IPS-18c (cell line): ENCODE measurements around the gene ENPP6.

Source experiments
- H3K4me3 ChIP-seq: 2 replicates; pipeline ENCODE4 v1.7.0; 2013; ENCODE audit warnings: low read depth, mild to moderate bottlenecking, low read length, moderate library complexity; ENCODE audit not compliant: insufficient read depth
- H3K9me3 ChIP-seq: one replicate; pipeline ENCODE4 v1.6.1; 2013; ENCODE audit warnings: mild to moderate bottlenecking, low read length, moderate library complexity; ENCODE audit not compliant: control insufficient read depth, insufficient read depth

Gene ENPP6

DNA sequence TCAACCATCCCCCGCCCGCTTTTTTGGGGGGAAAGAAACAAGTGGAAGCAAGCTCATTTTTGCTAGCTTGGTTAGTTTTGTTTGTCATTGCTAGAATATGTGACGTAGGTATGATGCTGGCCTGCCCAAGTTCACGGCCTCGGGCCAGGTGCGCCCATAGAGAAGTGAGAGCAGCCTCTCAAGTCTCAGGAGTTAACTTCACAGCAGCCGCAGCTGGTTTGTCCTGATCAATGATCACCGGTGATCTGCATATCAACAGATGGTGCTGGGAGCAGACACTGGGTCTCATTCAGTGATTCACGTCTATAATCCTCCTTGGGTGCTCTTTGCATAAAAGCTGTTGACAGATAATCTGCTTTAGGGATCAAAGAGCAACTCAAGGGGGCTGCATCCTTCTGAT lies 50.1 kb downstream of the ENPP6 start:
- Histone ChIP-seq H3K9me3 (no peaks in the 10 kb centered on the region), H3K4me3 (no peak overlapping the region)

DNA sequence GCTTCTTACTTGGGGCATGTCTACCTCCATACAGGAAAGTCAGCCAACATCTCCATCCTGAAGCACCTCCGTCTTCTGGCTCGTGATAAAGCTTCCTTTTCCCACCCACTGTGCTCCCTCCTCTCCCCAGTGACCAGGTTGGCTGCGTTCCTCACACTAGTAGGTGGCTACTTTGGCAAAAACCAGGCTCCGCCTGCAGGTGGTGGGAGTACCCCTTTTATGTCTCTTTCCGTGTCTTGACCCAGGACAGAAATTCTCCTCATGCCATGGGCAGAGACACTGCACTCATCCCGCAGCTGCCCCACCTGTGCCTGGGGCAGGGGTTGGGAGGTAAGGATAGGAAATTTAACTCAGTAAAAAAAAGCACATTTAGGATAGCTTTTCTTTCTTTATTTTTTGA lies 50.9 kb downstream of the ENPP6 start:
- H3K9me3 ChIP-seq: no peaks in the 10 kb centered on the region
- no peak overlapping the region for H3K4me3 ChIP-seq

DNA sequence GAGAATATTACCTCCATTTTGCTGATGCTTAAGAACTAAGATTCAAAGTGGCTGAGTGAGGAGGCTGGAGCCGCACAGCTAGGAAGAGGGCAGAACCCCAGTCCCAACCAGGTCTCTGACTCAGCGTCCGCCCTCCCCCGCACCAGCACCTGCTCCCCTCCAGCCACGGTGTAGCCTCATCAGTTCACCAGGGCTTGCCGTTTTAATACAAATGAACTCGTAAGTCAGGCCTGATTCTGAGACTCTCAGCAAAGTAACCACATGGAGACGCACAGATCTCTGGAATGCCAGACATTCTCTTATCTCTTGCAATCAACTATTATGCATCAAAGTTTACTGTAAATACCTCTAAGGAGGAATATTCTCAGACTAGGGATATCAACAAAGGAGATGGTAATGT lies 52.4 kb downstream of the ENPP6 start:
- Histone ChIP-seq H3K4me3 (no peak overlapping the region), H3K9me3 (no peaks in the 10 kb centered on the region)

DNA sequence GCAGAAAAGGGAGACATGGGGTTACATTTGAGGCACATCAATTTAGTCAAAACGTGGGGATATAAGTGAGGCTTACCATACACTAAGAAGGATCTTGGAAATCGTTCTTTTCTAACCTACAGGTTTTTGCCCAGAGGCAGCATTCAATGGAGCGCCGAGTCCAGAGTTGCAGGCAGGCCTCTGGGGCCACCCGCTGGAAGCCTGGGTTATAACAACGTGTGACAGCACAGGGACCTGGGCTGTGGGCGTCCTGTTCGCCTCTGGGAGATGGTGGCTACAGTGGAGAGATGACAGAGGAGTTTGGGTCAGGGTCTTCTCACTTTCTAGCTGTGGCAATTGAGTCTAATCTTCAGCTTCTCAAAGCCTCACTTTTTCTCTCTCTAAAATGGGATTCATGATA lies 53.9 kb downstream of the ENPP6 start:
- no peak overlapping the region for H3K4me3 ChIP-seq
- no peaks in the 10 kb centered on the region for H3K9me3 ChIP-seq

DNA sequence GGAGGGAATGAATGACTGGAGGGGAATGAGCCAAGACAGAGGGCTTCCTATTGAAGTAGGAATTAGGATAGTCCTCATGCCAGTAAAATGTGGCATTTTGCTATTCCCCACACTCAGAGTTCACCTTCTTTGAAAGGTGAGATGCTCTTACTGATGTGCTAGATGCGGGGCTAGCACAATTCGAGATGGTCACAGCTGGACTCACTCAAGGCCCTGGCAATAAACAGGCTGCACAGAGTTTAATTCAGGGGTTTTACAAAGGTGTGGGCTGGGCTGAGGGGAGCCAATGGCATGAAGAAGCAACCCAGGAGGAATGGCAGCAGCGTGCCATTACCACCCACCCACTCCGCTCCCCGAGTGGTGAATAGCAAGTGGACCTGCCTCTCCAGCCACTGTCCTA lies 55.1 kb downstream of the ENPP6 start:
- H3K9me3 ChIP-seq: no peaks in the 10 kb centered on the region
- H3K4me3 ChIP-seq: no peak overlapping the region

DNA sequence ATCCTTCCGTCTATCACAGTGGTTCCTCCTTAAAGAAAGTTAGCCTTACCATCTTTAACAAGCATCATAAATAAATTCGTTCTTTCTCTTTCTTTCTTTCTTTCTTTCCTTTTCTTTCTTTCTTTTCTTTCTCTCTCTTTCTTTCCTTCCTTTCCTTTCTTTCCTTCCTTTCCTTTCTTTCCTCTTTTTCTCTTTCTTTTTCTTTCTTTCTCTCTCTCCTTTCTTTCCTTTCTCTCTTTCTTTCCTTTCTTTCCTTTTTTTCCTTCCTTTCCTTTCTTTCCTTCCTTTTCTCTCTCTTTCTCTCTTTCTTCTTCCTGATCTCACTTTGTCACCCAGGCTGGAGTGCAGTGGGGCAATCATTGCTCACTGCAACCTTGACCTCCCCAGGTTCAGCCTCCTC lies 60.4 kb downstream of the ENPP6 start:
- no peaks in the 10 kb centered on the region for H3K9me3 ChIP-seq
- no peak overlapping the region for H3K4me3 ChIP-seq

DNA sequence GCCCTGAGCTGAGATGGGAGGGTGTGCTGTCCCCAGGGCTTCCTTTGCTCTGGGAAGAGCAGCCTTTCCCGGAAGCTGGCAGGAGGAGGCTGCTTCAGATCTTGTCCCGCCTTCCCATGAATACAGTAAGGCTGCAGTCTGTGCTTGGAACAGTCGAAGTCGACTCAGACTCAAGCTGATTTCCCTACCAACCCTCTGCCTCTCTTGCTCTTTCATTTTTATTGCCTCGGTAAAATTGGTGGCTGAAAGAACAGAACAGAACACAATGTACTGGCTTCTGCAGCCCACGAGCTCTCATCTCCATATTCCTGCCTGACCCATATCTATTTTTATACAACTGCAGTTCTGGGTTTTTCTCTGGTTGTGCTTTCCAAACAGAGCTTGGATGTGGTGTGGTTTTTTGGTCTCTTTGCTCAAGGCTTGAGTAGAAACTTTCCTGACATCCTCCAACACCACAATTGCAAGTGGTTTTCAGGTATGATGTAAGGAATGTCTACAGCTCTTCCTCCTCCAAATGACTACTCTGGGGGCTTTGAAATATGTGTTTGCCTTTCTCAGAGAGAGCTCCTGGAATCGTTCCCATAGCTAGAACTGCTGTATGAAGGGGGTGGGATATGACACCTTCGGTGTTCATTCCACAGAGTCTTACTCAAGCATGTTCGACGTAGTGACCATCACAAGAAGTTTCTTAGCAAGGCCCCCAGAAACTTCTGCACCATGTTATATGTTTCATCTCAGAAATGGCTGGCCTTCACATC lies 61.3 kb downstream of the ENPP6 start:
- H3K9me3 ChIP-seq: no peaks in the 10 kb centered on the region
- H3K4me3 ChIP-seq: no peak overlapping the region

DNA sequence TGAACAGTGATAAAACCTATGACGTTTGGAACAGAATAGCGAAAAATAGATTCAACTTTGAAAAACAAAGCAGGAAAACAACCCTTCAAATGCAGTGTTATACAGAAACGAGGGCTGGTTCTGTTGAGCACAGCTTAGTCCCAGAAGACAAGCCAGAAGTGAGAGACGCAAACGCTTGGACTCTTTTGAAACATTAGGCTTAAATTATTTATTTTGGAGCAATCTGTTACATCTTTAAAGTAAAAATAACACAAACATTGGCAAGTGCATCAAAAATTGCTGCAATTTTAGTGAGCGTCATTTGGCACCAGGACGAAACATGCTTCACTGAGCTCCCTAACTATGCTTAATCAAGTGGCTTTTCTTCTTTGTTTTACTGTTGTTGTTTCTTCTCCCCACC lies 63.5 kb downstream of the ENPP6 start:
- H3K4me3 ChIP-seq: no peak overlapping the region
- H3K9me3 ChIP-seq: no peaks in the 10 kb centered on the region

DNA sequence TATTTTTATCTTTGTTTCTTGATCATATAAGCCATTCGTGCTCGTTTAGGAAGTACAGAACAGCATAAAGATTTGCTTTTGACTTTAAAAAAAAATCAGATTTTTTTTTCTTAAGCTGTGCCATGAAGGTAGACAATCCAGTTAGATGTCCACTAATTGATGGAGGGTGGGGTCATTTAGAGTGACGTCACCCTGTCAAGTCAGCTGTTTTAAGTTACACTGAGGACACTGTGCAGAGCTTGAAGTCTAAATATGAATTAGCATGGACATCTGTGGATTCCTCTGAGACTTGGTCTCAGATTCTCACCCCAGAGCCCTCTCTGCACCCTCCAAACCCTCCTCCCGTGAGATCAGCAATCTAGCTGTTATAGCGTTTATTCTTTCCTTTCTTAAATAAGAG lies 63.9 kb downstream of the ENPP6 start:
- Histone ChIP-seq H3K9me3 (no peaks in the 10 kb centered on the region), H3K4me3 (no peak overlapping the region)

DNA sequence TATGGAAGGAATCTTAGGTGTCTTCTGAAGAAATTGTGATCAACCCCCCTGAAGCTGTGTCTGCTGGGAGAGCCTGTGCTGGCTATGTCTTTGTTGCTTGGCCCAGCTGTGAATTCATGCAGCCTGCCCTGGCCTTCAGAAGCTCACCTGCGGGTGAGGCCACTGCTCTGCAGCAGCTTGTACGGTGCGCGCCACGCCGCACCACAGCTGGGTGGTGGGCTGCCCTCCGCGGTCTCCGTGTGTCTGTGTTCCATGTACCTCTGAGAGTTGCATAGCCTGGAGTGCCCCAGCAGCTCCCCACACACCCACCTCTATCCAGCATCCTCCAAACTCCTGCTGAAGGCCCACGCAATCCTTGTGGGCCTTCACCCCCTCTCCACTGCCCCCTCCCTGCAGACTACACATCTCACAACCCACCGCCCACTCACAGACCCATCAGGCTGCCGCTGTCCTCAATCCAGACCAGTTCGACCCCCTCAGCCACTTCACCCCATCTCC lies 65.6 kb downstream of the ENPP6 start:
- Histone ChIP-seq H3K4me3 (no peak overlapping the region), H3K9me3 (no peaks in the 10 kb centered on the region)

DNA sequence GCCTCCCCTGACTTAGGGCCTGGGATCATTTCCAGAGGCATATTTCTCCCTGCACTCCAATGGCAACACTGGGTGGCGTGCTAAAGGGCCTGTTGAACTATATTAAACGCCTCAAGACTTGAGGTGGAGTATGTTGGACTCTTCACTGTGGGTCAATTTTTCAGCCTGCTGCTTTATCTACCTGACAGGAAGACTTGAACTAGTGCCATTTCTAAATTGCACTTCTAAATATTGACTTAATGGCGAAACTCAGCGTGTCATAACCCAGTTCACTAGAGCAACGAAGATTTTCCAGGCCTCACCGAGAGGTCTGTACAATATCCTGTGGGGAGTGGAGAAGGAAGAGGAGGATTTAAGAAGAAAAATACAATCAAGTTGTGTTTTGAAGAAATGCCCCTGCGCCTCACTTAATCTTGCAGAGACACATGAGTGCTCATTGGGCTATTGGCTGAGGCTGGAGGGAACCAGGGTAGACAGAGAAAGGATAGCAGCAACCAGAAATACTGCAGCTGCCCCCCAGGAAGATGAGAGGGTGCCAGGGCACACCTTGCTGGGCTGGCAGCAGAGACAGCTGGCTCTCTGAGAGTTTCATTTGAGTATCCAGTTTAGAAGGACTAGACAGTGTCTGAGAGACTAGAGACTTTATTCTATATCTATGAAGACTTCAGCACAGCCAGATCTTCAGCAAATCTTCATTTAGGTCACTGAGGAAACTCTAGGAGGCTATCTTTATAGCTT lies 67.4 kb downstream of the ENPP6 start:
- no peak overlapping the region for H3K4me3 ChIP-seq
- no peaks in the 10 kb centered on the region for H3K9me3 ChIP-seq

DNA sequence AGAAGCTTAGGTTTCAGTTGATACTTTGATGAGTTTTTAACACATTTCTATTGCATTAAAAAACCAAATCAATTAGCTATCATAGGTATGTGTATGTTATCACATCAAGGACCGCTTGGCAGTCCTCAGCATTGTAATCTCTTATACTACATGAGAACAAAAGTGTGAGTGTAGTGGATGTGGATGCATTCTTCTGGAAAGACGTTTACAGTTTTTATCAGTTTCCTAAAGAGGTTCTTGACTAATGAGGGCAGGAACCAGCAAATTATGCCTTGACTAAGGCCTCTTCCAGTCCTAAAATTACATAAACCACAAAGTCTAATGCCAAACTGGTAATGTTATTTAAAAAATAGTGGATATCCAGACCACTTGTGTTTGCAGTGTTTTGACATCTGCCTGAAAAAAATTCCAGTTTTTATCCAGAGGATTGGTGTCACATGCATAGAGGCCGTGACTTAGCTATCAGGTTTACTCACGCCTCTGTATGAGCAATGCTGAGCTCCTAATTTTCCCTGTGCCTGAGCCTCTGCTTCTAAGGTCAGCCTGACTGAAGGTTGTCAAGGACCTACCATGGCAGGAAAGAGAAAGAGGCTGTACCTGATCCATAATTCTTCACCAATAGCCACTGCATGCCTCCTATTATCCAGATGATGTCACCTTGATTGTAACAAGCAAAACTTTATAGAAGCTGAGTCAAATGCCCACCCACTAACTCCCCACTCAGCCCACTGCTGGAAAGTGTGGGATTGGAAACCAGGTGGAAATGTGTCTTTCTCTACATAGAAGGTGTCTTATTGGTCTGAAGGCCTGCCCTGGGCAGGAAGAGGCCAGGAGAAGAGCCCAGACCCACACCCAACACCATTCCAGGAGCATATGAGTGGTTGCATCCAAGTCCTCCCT lies 68.7 kb downstream of the ENPP6 start:
- Histone ChIP-seq H3K4me3 (no peak overlapping the region), H3K9me3 (no peaks in the 10 kb centered on the region)

DNA sequence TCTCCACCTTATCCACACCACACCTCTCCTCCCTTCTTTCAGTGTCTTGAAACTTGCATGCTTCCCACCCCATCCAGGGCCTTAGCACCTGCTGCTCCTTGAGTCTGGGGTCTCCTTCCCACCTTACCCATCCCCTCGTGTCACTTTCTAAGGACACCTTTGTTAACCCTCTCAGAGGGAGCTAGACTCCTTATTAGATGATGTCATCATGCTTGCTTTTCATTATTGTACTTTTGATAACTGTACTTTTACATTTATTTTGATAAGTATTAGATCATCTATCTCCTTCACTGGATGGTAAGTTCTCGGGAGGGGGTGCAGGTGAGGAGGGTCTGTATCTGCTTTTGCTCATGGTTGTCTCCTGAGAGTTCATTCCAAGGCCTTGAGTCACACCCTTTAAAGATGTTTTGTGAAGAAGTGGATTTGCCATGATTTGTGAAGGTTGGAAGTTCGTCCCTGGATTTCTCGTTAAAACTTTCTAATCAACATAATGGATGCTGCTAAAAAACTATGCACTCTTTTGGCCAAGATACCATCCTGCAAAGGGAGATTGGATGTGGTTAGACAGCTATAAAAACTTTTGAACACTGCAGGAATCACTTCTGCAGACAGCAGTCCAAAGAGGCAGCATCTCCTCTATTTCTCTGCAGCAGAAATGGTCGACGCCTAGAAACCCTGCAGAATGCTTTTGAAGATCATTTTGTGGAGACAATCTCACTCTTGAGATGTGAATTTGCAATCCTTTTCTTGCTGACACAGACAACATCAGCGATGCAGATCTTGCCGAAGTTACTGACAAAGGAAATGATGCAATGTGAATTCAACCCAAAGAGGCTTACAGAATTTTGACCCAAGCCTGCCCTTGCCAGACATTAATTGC lies 69.6 kb downstream of the ENPP6 start:
- no peak overlapping the region for H3K4me3 ChIP-seq

DNA sequence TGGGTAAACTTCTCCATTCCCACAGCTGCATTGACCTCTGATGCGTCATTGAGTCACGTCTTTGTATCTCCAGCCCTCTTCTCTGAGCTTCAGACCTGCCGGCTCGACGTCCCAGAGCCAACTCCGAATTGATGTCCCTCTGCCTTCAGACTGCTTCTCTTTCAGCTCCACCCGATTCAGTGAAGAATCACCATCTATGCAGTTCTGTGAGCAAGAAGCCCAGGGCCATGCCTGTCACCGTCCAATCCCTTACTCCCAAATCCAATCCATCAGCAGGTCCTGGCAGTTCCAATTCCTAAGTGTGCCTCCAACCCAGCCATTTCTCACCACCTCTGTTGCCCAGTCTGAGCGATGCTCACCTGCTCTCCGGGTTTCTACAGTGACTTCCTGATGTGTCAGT lies 70.7 kb downstream of the ENPP6 start:
- Histone ChIP-seq H3K4me3 (no peak overlapping the region), H3K9me3 (no peaks in the 10 kb centered on the region)

More for the DNA sequence above, 69.6 kb downstream of the ENPP6 start:
- no peaks in the 10 kb centered on the region for H3K9me3 ChIP-seq

DNA sequence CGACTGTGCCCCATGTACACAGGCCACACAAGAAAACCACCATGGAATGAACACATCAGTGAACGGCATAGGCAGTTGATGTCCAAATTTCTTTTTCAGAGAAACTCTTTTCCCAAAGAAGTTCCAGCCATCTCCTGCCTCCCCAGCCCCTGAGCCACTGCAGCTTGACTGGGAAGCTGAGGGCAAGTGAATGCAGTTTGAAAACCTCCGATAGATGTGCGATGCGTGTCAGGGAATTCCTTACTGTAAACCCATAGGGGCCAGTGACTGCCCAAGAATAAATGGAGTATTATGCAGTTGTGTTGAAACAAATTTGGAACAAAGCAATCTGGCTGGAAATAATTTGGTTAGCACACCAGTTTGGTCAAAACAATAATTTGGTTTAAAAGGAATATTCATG lies 72.1 kb downstream of the ENPP6 start:
- H3K4me3 ChIP-seq: no peak overlapping the region
- no peaks in the 10 kb centered on the region for H3K9me3 ChIP-seq

DNA sequence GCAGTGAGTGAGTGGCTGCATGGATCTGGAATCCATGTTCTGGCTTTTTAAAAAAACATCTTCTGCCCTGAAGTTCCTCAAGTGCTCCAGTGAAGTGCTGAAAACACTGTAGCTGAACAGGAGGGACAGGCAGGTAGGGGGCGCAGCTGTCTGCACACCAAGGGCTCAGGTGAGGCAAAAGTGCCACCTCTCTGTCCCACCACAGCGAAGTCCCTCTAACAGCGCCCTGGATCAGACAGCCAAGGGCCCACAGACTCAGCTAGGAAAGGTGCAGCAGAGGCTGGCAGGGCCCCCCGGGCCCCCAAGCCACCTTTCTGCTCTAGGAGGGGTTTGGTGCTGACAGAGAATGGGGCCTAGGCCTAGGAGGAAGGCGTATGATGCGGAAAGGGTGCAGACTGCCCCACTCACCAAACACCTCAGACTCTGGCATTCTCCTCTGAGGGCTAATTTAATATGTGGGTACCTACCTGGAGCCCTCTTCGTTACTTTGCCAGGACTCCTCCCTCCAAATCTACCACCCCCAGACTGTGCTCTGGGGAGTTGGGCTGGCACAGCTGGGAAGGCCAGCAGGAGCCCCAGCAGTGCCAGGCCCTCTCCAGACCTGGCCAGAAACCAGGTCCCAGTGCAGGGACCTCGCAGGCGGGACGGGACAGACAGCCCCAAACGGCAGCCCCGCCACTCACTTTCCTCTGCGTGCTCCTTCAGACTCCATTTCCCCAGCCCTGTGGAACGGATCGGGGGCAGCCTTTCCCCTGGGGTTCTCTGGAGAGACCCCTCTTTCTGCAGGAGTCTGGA lies 73.7 kb downstream of the ENPP6 start:
- Histone ChIP-seq H3K4me3 (no peak overlapping the region), H3K9me3 (no peaks in the 10 kb centered on the region)
